Prostate gland (tissue), 2 donors: Measurements from ENCODE around the gene ACSS1. TPM values are rescaled to one million over a fixed set of nuclear protein-coding genes. Genes with fewer than 3 reads are reported as not detected.

Experiments
- DNase-seq: peaks from one replicate; pipeline ENCODE4 v3.0.0-alpha.2; 2019; ENCODE audit warnings: low spot score
- H3K27ac ChIP-seq, 2 donors: fragments of 200-600 bp; sonication (generic); 2 replicates each; pipeline ENCODE4 v1.5.1; 2017 to 2019
- H3K27me3 ChIP-seq: fragments of 200-600 bp; sonication (generic); replicated peaks from 2 replicates; pipeline ENCODE4 v1.5.1; 2019; ENCODE audit not compliant: insufficient read depth
- H3K36me3 ChIP-seq, 2 donors: fragments of 200-600 bp; sonication (generic); 1 replicate in 1 of 2; 2 replicates in 1 of 2; pipeline versions ENCODE4 v1.5.1 to v1.8.1; 2017 to 2019
- H3K4me1 ChIP-seq: fragments of 200-600 bp; sonication (generic); replicated peaks from 2 replicates; pipeline ENCODE4 v1.5.1; 2019
- H3K4me3 ChIP-seq, 2 donors: fragments of 200-600 bp; sonication (generic); 2 replicates each; pipeline ENCODE4 v1.5.1; 2017 to 2019
- H3K9me3 ChIP-seq: fragments of 200-600 bp; sonication (generic); 2 replicates; pipeline ENCODE4 v1.5.1; 2017
- POLR2A ChIP-seq: fragments of 450-650 bp; IDR thresholded peaks from one replicate; pipeline ENCODE4 v1.6.1; 2016; ENCODE audit warnings: antibody characterized with exemption, mild to moderate bottlenecking
- POLR2AphosphoS5 ChIP-seq: sonication (generic); formaldehyde crosslinking; IDR thresholded peaks from one replicate; pipeline ENCODE4 v1.6.1; 2017; ENCODE audit warnings: antibody characterized with exemption
- WGBS: methylation state at CpG from one replicate; pipeline ENCODE4 v1.1.5; 2018; 5-methylcytosine and 5-hydroxymethylcytosine counted together
- intact Hi-C: fragments of 100-400 bp; cut with DNase I; formaldehyde crosslinking; loops from one replicate; pipeline ENCODE4 v1.14.2; 2022
- total RNA-seq, 2 donors: library from RNA; depleted of rRNA; stranded (reverse); fragments of >200 nt; gene quantifications; one replicate each; pipeline ENCODE4 v1.1.0, GENCODE V29; 2016
- TF ChIP-seq, protein P1 (sequence below), 4 experiments: fragments of 200-600 bp in 2 of 4; fragments of 450-650 bp in 2 of 4; sonication (generic) in 2 of 4; IDR thresholded peaks; 1 replicate in 3 of 4; 2 replicates in 1 of 4; pipeline ENCODE4 v1.5.1; 2016 to 2019; ENCODE audit warnings: antibody characterized with exemption in 4 of 4, mild to moderate bottlenecking in 2 of 4, moderate library complexity in 2 of 4

The ACSS1 gene
- total RNA-seq, 2 donors from 2014 or later: 111 to 170 TPM

DNA sequence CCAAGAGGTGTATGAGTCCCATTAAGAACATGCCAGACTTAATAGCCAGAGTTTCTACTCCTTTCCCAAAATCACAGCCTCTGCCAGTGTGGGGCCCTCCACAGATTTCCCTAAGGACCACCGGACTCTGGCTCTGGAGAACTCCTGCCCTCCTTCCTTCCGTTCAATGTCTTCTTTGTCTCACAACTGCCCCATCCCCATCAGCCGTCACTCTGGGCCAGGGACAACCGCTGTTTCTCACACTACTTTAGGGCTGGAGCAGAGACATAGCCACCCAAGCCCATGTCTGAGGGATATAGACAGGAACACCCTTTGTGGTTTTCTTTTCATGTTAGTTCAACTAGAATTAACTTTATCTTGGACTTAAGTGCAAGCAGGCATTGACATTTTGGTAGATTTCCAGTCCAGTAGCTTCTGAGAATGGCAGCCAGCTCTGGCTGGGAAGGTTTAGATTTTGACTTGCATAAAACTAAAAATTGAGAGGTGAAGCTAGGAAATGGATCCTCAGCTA is 6.7 kb upstream of the ACSS1 start:
- intact Hi-C loops: loop anchor here (1.0 to 5.0 kb wide), 2 partner anchors 69 to 113 kb away; no protein-coding TSS in a partner anchor
- no peaks in the 10 kb centered on the region for H3K27me3 ChIP-seq
- H3K4me3 ChIP-seq: no peak overlapping the region
- no peaks in the 10 kb centered on the region for H3K36me3 ChIP-seq
- no peak for DNase-seq
- WGBS: 93% methylated on average over 4 of the region's 4 CpGs
- TF ChIP-seq, protein P1, sequence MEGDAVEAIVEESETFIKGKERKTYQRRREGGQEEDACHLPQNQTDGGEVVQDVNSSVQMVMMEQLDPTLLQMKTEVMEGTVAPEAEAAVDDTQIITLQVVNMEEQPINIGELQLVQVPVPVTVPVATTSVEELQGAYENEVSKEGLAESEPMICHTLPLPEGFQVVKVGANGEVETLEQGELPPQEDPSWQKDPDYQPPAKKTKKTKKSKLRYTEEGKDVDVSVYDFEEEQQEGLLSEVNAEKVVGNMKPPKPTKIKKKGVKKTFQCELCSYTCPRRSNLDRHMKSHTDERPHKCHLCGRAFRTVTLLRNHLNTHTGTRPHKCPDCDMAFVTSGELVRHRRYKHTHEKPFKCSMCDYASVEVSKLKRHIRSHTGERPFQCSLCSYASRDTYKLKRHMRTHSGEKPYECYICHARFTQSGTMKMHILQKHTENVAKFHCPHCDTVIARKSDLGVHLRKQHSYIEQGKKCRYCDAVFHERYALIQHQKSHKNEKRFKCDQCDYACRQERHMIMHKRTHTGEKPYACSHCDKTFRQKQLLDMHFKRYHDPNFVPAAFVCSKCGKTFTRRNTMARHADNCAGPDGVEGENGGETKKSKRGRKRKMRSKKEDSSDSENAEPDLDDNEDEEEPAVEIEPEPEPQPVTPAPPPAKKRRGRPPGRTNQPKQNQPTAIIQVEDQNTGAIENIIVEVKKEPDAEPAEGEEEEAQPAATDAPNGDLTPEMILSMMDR (IDR thresholded peaks at IDR 0.05): no peak
- TF ChIP-seq POLR2AphosphoS5 (no peak), POLR2A (no peak)
- H3K9me3 ChIP-seq: no peaks in the 10 kb centered on the region
- no peak overlapping the region for H3K27ac ChIP-seq
- H3K4me1 ChIP-seq: peaks cover under 1% of the 10 kb centered on the region

DNA sequence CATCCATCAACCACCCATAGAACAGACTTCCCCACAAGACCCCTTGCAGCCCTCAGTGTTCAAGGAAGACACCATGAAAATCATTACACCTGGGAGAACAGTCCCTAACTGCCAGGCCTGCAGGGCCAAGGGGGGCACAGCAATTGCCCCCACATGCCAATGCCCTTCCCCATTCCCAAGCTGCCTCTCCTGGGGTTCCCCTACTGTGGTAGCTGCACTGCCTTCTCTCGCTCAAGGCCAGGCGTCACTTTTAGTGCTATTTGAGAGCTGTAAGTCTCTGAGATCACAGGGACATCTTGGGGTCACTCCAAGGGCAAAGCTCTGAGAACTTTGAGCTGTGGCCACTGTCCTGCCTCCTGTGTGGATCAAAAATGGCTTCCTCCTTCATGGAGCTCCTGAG is 6.0 kb upstream of the ACSS1 start:
- 68% methylated on average over 2 of the region's 2 CpGs for WGBS
- H3K9me3 ChIP-seq: no peaks in the 10 kb centered on the region

DNA sequence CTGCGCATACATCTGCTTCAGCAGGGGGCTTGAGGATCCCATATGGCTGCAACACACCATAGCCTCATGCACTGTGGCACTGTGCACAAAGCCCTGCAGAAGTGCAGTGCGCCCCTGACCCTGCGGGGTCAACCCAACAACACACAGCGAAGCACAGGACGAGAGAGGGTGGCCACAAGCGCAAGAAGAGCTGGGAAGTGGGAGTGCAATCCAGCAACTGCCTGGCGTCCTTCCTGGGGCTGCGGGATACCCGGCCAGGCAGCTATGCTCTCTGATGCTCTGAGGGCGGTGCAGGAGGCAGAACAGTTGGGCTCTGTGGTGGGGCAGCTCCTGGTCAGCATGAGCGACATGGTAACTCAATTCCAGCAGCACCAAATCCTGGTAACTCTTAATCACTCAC is 5.6 kb upstream of the ACSS1 start:
- no peak for DNase-seq
- 80% methylated on average over 10 of the region's 11 CpGs for WGBS
- peaks cover 12% of the 10 kb centered on the region for H3K4me1 ChIP-seq
- no peak for TF ChIP-seq POLR2A
- no peak for TF ChIP-seq POLR2AphosphoS5
- TF ChIP-seq, protein P1 (IDR thresholded peaks at IDR 0.05): no peak
- H3K9me3 ChIP-seq: no peaks in the 10 kb centered on the region
- H3K27ac ChIP-seq: no peak overlapping the region
- intact Hi-C loops: loop anchor here (5.0 kb wide), 1 partner anchor 114 kb away; no protein-coding TSS in a partner anchor
- no peaks in the 10 kb centered on the region for H3K27me3 ChIP-seq
- H3K4me3 ChIP-seq: no peak overlapping the region
- no peaks in the 10 kb centered on the region for H3K36me3 ChIP-seq

More for the DNA sequence above, 6.0 kb upstream of the ACSS1 start:
- intact Hi-C loops: loop anchor here (5.0 kb wide), 1 partner anchor 113 kb away; no protein-coding TSS in a partner anchor
- DNase-seq: no peak
- H3K27ac ChIP-seq: no peak overlapping the region
- H3K36me3 ChIP-seq: no peaks in the 10 kb centered on the region
- H3K4me3 ChIP-seq: no peak overlapping the region
- TF ChIP-seq POLR2AphosphoS5: no peak
- no peak for TF ChIP-seq POLR2A
- TF ChIP-seq, protein P1 (IDR thresholded peaks at IDR 0.05): no peak
- H3K27me3 ChIP-seq: no peaks in the 10 kb centered on the region
- peaks cover 7% of the 10 kb centered on the region for H3K4me1 ChIP-seq

DNA sequence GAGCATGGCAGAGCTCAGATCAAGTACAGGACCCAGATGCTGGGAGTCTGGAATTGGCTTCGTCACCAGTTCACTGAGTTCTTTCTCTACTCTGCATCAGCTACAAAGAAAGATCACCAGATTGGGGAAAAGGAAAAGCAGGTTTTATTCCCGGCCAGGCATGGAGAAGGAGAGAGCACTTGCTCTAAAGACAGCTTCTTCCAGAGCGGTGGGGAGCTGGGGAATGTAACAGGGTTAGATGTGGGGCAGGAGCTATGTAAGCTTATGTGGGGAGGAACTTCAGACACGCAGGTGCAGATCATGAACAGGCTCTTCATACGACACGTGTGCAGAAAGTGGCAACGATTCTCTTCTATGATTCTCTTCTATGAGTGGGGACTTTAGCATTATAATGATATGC is 4.9 kb upstream of the ACSS1 start:
- no peak for DNase-seq
- intact Hi-C loops: loop anchor here (5.0 kb wide), 1 partner anchor 114 kb away; no protein-coding TSS in a partner anchor
- TF ChIP-seq POLR2AphosphoS5: no peak
- TF ChIP-seq, protein P1 (IDR thresholded peaks at IDR 0.05): no peak
- TF ChIP-seq POLR2A: no peak
- H3K9me3 ChIP-seq: no peaks in the 10 kb centered on the region
- peaks cover 13% of the 10 kb centered on the region for H3K4me1 ChIP-seq
- H3K27ac ChIP-seq: no peak overlapping the region
- H3K4me3 ChIP-seq: no peak overlapping the region
- no peaks in the 10 kb centered on the region for H3K36me3 ChIP-seq
- H3K27me3 ChIP-seq: no peaks in the 10 kb centered on the region
- WGBS: 86% methylated on average over 7 of the region's 7 CpGs

DNA sequence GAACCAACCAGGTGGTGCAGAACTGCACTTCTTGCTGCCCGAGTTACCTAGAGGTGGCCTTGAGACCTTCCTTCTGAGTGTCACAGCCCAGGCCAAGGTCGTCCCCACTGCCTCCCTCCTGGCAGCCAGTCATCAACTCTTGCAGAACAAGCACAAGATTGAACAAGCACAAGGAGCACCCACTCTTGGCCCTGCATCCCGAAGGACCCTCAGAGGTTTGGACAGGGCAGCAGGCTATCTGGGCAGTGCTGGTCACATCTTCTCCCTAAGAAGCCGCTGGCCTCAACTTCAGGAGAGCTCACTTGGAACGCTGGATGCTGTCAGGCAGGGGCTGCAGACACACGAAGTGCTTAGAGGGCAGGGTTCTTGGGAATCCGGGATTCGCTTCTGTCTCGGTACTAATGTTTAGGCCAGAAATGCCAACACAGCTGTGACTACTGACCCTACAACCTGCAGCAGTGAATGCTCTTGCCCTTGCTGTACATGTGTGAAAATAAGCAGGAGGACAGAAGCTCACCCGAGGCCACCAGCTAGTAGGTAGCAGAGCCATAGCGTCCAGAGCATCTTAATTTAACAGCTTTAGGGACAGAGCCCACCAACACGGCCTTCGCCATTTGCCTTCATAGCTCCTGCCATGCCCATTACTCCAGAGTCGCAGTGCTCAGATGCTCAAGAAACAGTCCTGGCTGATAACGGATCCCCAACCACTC is 4.0 kb upstream of the ACSS1 start:
- no peak overlapping the region for H3K4me3 ChIP-seq
- no peaks in the 10 kb centered on the region for H3K36me3 ChIP-seq
- no peak for DNase-seq
- no peaks in the 10 kb centered on the region for H3K9me3 ChIP-seq
- 87% methylated on average over 15 of the region's 15 CpGs for WGBS
- no peaks in the 10 kb centered on the region for H3K27me3 ChIP-seq
- peaks cover 13% of the 10 kb centered on the region for H3K4me1 ChIP-seq
- intact Hi-C loops: loop anchor here (5.0 kb wide), 1 partner anchor 115 kb away; no protein-coding TSS in a partner anchor
- no peak overlapping the region for H3K27ac ChIP-seq
- TF ChIP-seq POLR2A (no peak), POLR2AphosphoS5 (no peak)
- TF ChIP-seq, protein P1 (IDR thresholded peaks at IDR 0.05): no peak
